ENCODE data around the gene BCL11A.

The BCL11A gene

DNA sequence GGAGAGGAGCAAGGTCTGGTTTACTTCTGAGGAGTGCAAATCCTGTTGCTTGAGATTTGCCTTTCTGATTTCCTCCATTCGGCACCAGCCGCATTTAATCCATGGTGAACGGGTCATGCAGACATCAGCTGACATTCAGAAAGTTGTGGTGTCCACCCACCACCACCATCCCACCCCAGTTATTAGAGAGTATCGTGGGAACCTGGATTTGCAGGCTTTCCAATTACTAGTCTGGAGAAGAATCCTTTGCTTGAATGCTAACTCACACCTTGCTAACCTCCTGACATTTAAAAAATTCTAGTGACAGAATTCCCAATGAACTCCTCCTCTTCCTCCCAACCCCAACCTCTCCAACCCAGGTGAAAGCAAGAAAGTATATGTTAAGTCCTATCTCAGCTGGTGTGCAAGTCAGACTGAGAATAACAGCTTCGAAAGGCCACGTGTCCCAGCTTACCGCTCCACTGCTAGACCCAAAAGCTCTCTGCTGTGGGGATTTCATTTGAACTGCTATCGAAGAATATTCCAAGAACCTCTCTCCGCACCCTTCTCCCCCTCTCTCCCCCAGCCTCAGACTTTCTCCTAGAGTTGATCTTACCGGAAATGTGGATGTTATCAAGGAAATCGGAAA, 17.7 kb downstream of the BCL11A start:
- Mint-ChIP-seq H3K27me3 (peaks cover 90% of the 10 kb centered on the region), H3K4me3 (no peak overlapping the region), H3K27ac (ENCODE audit: low read depth) (no peak overlapping the region), H3K9me3 (no peaks in the 10 kb centered on the region), H3K36me3 (ENCODE audit: insufficient read depth) (no peaks in the 10 kb centered on the region), H3K4me1 (no peaks in the 10 kb centered on the region)
- DNase-seq (ENCODE audit: low spot score in 2 of 2), result no peak
- no peak for ATAC-seq (replicated peaks; ENCODE audit: extremely low read depth, poor library complexity, severe bottlenecking)

DNA sequence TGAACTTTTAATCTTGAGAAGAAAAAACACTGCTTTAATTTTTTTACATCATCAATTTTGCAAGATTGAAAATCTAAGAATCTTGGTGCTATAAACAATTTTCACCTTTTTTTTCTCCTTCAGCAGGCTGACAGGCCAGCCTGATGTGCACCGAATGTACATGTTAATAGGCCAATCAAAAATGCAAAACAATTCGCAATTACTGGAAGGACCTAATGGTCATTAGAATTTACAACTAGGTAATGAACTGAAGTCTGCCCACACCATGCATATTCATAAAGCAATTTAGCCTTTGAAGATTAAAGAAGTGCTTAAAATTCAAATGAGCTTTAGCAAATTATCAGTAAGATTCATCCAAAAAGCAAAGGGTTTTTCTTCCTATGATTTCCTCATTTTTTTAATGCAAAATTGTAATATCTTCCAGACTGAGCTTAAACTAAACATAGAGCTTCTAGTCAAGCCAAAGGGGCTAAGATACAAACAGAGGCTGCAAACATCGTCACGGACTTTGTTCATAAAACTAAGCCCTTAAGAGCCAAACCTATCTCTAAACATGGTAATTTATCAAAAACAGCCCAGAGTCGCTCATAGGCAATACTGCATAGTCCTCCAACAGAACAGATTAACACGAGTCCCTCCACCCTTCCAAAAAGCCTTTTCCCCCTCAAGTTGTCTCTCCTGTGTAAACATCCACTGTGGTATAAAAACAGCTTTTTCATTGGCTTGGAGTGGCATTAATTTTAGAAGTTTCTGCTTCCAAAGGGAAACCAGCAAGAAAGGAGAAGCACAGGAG, 18.4 kb downstream of the BCL11A start:
- Mint-ChIP-seq H3K4me1 (no peaks in the 10 kb centered on the region), H3K27ac (ENCODE audit: low read depth) (no peak overlapping the region), H3K27me3 (peaks cover 90% of the 10 kb centered on the region), H3K4me3 (no peak overlapping the region), H3K36me3 (ENCODE audit: insufficient read depth) (peaks cover under 1% of the 10 kb centered on the region), H3K9me3 (no peaks in the 10 kb centered on the region)
- ATAC-seq (replicated peaks; ENCODE audit: extremely low read depth, poor library complexity, severe bottlenecking) (no peak), DNase-seq (ENCODE audit: low spot score in 2 of 2) (no peak)

DNA sequence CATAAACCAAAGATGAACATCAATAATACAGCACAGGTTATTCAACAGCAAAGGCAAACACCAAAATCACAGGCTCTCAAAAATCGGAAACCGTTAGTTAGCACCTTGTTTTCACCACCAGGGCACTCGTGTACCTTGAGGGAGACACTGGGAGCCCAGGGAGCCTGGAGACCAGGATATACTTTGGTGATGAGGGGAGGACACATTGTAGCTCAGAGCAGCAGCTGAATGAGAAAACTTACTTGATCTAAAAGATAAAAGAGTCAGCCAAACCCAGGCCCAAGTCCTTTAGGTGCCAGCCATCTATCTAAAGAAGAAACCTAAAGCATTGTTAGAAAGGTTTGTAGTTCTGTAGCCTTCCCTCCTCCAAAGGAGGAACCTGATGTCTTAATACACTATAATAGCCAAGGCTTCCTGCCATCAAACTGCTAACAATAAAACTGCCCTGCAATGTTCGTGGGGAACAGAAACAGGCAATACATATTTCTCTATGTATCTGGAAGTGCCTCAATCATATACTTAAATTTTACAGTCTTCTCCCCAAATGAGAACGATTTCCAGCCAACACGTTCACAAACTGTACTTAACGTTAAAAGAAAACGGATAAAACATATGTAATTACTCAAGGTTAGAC, 19.3 kb downstream of the BCL11A start:
- H3K27me3 Mint-ChIP-seq, result peaks cover 94% of the 10 kb centered on the region
- H3K4me3 Mint-ChIP-seq, result no peak overlapping the region
- H3K36me3 Mint-ChIP-seq (ENCODE audit: insufficient read depth), result peaks cover 3% of the 10 kb centered on the region
- DNase-seq (ENCODE audit: low spot score in 2 of 2), result no peak
- H3K9me3 Mint-ChIP-seq, result no peaks in the 10 kb centered on the region
- no peaks in the 10 kb centered on the region for H3K4me1 Mint-ChIP-seq
- H3K27ac Mint-ChIP-seq (ENCODE audit: low read depth), result no peak overlapping the region
- ATAC-seq (replicated peaks; ENCODE audit: extremely low read depth, poor library complexity, severe bottlenecking), result no peak

DNA sequence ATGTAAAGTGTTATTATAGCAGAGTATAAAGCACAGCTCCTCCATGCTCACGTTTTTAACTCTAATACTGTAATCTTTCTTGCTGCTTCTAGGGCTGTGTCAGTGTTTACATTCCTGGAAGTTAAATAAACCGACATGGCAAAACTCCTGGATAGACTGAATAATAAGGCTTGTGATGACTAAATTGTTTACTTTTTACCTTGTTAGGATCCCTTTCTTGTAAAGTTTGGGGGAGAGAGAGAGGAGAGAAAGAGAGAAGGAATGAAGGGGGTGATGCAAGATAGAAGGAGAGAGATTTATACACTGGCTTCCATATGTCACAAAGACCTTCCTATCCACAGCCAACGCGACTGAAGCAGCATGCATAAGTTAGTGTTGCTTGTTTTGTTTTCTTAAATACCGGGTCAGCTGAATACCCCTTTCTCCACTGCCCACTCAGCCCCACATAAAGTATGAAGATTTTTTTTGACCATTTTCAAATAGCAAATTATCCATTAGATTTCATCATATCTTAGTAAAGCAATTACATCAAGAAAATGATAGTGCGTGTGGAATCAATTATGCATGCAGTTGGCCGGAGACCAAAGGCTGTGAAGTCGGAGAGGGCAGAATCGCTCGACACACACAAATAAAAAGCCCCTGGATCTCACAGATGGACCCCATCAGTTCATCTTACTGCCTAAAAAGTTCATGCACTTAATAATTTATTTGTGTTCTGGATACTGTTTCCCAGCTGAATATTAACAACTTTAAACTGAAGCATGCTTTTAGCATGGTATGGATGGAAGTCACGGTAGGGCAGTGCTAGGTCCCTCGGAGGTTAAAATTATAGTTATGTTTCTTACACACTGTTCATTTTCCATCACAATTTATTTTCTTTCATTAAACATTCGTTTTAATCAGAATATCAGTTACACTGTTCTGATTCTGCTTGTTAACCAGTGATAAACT, 20.1 kb downstream of the BCL11A start:
- no peak overlapping the region for H3K4me3 Mint-ChIP-seq
- H3K27ac Mint-ChIP-seq (ENCODE audit: low read depth), result no peak overlapping the region
- no peaks in the 10 kb centered on the region for H3K9me3 Mint-ChIP-seq
- DNase-seq (ENCODE audit: low spot score in 2 of 2) (no peak), ATAC-seq (replicated peaks; ENCODE audit: extremely low read depth, poor library complexity, severe bottlenecking) (no peak)
- no peaks in the 10 kb centered on the region for H3K4me1 Mint-ChIP-seq
- peaks cover 3% of the 10 kb centered on the region for H3K36me3 Mint-ChIP-seq (ENCODE audit: insufficient read depth)
- H3K27me3 Mint-ChIP-seq, result peaks cover 94% of the 10 kb centered on the region

DNA sequence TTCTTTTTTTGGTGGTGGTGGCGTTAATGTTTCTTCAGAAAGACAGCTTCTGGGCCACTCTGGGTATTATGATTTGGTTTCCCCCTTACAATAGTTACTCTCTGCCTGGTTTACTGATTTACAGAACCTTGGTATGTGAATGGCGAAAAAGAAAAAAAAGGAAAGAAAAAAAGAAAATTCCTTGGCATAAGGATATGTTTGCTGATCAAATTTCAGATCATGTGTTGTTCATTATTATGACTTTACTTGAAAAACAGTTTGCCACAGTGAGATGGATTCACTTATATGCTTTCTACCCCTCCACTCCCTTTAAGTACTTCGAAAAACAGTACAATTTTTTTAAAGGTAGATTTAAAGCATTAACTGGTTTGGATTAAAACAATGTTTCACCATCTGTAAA, 21.0 kb downstream of the BCL11A start:
- DNase-seq (ENCODE audit: low spot score in 2 of 2), result no peak
- no peak overlapping the region for H3K4me3 Mint-ChIP-seq
- no peaks in the 10 kb centered on the region for H3K4me1 Mint-ChIP-seq
- no peak for ATAC-seq (replicated peaks; ENCODE audit: extremely low read depth, poor library complexity, severe bottlenecking)
- no peak overlapping the region for H3K27ac Mint-ChIP-seq (ENCODE audit: low read depth)
- peaks cover 3% of the 10 kb centered on the region for H3K36me3 Mint-ChIP-seq (ENCODE audit: insufficient read depth)
- no peaks in the 10 kb centered on the region for H3K9me3 Mint-ChIP-seq
- peaks cover 94% of the 10 kb centered on the region for H3K27me3 Mint-ChIP-seq

DNA sequence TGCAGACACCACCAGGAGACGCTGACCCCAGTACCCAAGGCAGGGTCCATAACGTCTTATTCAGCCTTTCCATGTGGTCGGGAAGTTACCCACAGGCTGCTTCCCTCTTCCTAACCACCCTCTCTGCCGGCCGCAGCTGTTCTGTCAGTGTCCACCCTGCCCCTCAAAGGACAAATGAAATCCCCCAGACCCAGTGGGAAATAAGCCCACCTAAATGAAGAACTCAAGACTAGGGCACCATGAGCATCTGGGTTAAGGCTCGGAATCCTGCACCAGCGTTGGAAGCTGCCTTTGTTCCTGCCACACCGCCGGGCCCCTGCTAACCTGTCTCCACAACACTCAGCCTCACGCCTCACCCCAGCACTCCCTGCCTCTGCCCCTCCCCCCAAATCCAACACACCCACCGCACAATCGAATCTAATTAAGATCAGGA, 21.7 kb downstream of the BCL11A start:
- Mint-ChIP-seq H3K36me3 (ENCODE audit: insufficient read depth) (peaks cover 3% of the 10 kb centered on the region), H3K4me1 (no peaks in the 10 kb centered on the region), H3K27ac (ENCODE audit: low read depth) (no peak overlapping the region), H3K27me3 (peaks cover 98% of the 10 kb centered on the region), H3K4me3 (no peak overlapping the region), H3K9me3 (no peaks in the 10 kb centered on the region)
- DNase-seq (ENCODE audit: low spot score in 2 of 2) (no peak), ATAC-seq (replicated peaks; ENCODE audit: extremely low read depth, poor library complexity, severe bottlenecking) (no peak)

DNA sequence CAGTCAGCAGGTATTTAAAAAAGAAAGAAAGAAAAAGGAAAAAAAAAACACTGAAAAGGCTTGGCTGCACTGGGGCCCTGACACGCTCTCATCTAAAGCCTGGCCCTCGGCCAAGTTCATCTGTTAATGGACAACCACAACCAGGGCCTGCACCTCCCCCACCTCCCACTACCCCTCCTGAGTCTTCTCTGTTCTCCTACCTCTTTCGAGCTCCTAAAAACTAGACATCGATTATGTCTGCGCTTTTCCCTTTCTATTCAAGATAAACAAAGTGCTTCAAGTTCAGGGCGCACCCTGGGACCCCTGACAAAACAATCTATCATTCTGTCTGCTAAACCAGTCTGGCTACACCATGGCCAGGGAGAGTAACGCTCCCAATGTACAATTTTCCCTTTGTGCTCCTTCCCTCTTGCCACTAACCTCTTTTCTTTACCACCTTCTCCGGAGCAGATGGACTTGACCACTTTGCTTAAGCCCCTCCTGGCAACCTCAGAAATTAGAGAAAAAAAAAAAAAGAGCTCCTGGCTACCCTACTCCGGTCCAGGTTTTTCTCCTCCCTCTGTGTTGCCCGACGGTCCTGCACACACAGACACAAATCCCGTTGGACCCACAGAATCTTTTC, 22.7 kb downstream of the BCL11A start:
- Mint-ChIP-seq H3K4me1 (no peaks in the 10 kb centered on the region), H3K4me3 (no peak overlapping the region), H3K27me3 (peaks cover 91% of the 10 kb centered on the region), H3K9me3 (no peaks in the 10 kb centered on the region), H3K36me3 (ENCODE audit: insufficient read depth) (peaks cover 4% of the 10 kb centered on the region), H3K27ac (ENCODE audit: low read depth) (no peak overlapping the region)
- ATAC-seq (replicated peaks; ENCODE audit: extremely low read depth, poor library complexity, severe bottlenecking) (no peak), DNase-seq (ENCODE audit: low spot score in 2 of 2) (no peak)

GRCh38 chr2:60529785-60530627, 23.4 kb downstream of the BCL11A start:
- Mint-ChIP-seq H3K27me3 (peaks cover 84% of the 10 kb centered on the region), H3K4me3 (no peak overlapping the region), H3K36me3 (ENCODE audit: insufficient read depth) (peaks cover 4% of the 10 kb centered on the region), H3K4me1 (no peaks in the 10 kb centered on the region), H3K9me3 (no peaks in the 10 kb centered on the region), H3K27ac (ENCODE audit: low read depth) (no peak overlapping the region)
- no peak for ATAC-seq (replicated peaks; ENCODE audit: extremely low read depth, poor library complexity, severe bottlenecking)
- no peak for DNase-seq (ENCODE audit: low spot score in 2 of 2)

GRCh38 chr2:60529136-60529784, 24.2 kb downstream of the BCL11A start:
- Mint-ChIP-seq H3K4me1 (no peaks in the 10 kb centered on the region), H3K9me3 (no peaks in the 10 kb centered on the region), H3K4me3 (no peak overlapping the region), H3K27me3 (peaks cover 78% of the 10 kb centered on the region), H3K36me3 (ENCODE audit: insufficient read depth) (peaks cover 4% of the 10 kb centered on the region), H3K27ac (ENCODE audit: low read depth) (no peak overlapping the region)
- DNase-seq (ENCODE audit: low spot score in 2 of 2) (no peak), ATAC-seq (replicated peaks; ENCODE audit: extremely low read depth, poor library complexity, severe bottlenecking) (no peak)

GRCh38 chr2:60528281-60529020, 25.0 kb downstream of the BCL11A start:
- no peaks in the 10 kb centered on the region for H3K9me3 Mint-ChIP-seq
- H3K27me3 Mint-ChIP-seq, result peaks cover 70% of the 10 kb centered on the region
- no peak overlapping the region for H3K27ac Mint-ChIP-seq (ENCODE audit: low read depth)
- no peaks in the 10 kb centered on the region for H3K4me1 Mint-ChIP-seq
- peaks cover 4% of the 10 kb centered on the region for H3K36me3 Mint-ChIP-seq (ENCODE audit: insufficient read depth)
- ATAC-seq (replicated peaks; ENCODE audit: extremely low read depth, poor library complexity, severe bottlenecking) (no peak), DNase-seq (ENCODE audit: low spot score in 2 of 2) (no peak)
- no peak overlapping the region for H3K4me3 Mint-ChIP-seq
